HG02885 (cell line): ENCODE measurements around the gene AZU1.
A peak's percentile ranks its signal among the peaks of the same experiment; 100 is the strongest.
"Not testable (repeated sequence)": the region's sequence is repeated elsewhere in the genome, so short reads cannot be mapped to it uniquely, and the experiment has no call there.

Experiments
- ATAC-seq: cut with Tn5 transposase; IDR thresholded peaks from one replicate; pipeline ENCODE4 v1.9.1; 2021; ENCODE audit warnings: mild to moderate bottlenecking; ENCODE audit not compliant: unreplicated experiment, poor library complexity

AZU1 gene

GRCh38 chr19:869245-870177 lies 41.9 kb downstream of the AZU1 start:
- no peak for ATAC-seq

- no peak for ATAC-seq
These were observed 42.7 kb downstream of the AZU1 start for GRCh38 chr19:870314-870713.

GRCh38 chr19:870963-871401 lies 43.3 kb downstream of the AZU1 start:
- no peak for ATAC-seq

- no peak for ATAC-seq
These were observed 44.0 kb downstream of the AZU1 start for GRCh38 chr19:871446-872265.

- peak; percentile 66 for ATAC-seq
These were observed 44.8 kb downstream of the AZU1 start for GRCh38 chr19:872266-872951.

- ATAC-seq, result peak; percentile 53
These were observed 45.4 kb downstream of the AZU1 start for GRCh38 chr19:873084-873483.

GRCh38 chr19:873561-874041 lies 46.0 kb downstream of the AZU1 start:
- ATAC-seq, result no peak

- no peak for ATAC-seq
These were observed 47.7 kb downstream of the AZU1 start for GRCh38 chr19:875265-875879.

- ATAC-seq, result no peak
These were observed 48.5 kb downstream of the AZU1 start for GRCh38 chr19:876089-876488.

- ATAC-seq, result no peak
These were observed 49.2 kb downstream of the AZU1 start for GRCh38 chr19:876780-877314.

- not testable (repeated sequence) for ATAC-seq
These were observed 50.5 kb downstream of the AZU1 start for GRCh38 chr19:877992-878660.

GRCh38 chr19:878751-879561 lies 51.3 kb downstream of the AZU1 start:
- not testable (repeated sequence) for ATAC-seq

- no peak for ATAC-seq
These were observed 52.2 kb downstream of the AZU1 start for GRCh38 chr19:879711-880438.
